HG03064 (cell line): ENCODE results near the gene TTC33.
"Not testable (repeated sequence)": the region's sequence is repeated elsewhere in the genome, so short reads cannot be mapped to it uniquely, and the experiment has no call there.

ENCODE experiments used
- ATAC-seq: cut with Tn5 transposase; IDR thresholded peaks from one replicate; pipeline ENCODE4 v1.9.1; 2021; ENCODE audit warnings: low read depth; ENCODE audit not compliant: unreplicated experiment

The TTC33 gene

GRCh38 chr5:40755407-40756365 lies at the start of gene TTC33:
TTC33 (minus strand) TSS chr5:40755961; CDS start chr5:40747018, 8,943 bp downstream.
- ATAC-seq, result peak; percentile 81

- no peak for ATAC-seq
These were observed 46.2 kb upstream of the TTC33 start for GRCh38 chr5:40801771-40802562.

- no peak for ATAC-seq
These were observed 43.5 kb upstream of the TTC33 start for GRCh38 chr5:40799258-40799657.

GRCh38 chr5:40798801-40799210 lies 43.0 kb upstream of the TTC33 start:
- no peak for ATAC-seq

GRCh38 chr5:40798012-40798800 lies 42.4 kb upstream of the TTC33 start, which contains the start of gene PRKAA1:
PRKAA1 (minus strand) TSS chr5:40798374; CDS start chr5:40798189, 185 bp downstream.
- peak; percentile 95 for ATAC-seq

- peak; percentile 44 for ATAC-seq
These were observed 41.7 kb upstream of the TTC33 start for GRCh38 chr5:40797273-40798011.

- ATAC-seq, result no peak
These were observed 40.7 kb upstream of the TTC33 start for GRCh38 chr5:40796487-40796889.

GRCh38 chr5:40794877-40795276 lies 39.1 kb upstream of the TTC33 start:
- ATAC-seq, result not testable (repeated sequence)

GRCh38 chr5:40794340-40794739 lies 38.6 kb upstream of the TTC33 start:
- ATAC-seq, result not testable (repeated sequence)

GRCh38 chr5:40792691-40793090 lies 36.9 kb upstream of the TTC33 start:
- not testable (repeated sequence) for ATAC-seq

- ATAC-seq, result no peak
These were observed 36.0 kb upstream of the TTC33 start for GRCh38 chr5:40791715-40792139.

- no peak for ATAC-seq
These were observed 35.3 kb upstream of the TTC33 start for GRCh38 chr5:40790947-40791593.

GRCh38 chr5:40788941-40789340 lies 33.2 kb upstream of the TTC33 start:
- not testable (repeated sequence) for ATAC-seq

GRCh38 chr5:40787986-40788385 lies 32.2 kb upstream of the TTC33 start:
- no peak for ATAC-seq

- not testable (repeated sequence) for ATAC-seq
These were observed 30.9 kb upstream of the TTC33 start for GRCh38 chr5:40786664-40787063.

GRCh38 chr5:40784916-40785315 lies 29.2 kb upstream of the TTC33 start:
- ATAC-seq, result no peak

- no peak for ATAC-seq
These were observed 28.4 kb upstream of the TTC33 start for GRCh38 chr5:40784027-40784653.

- ATAC-seq, result no peak
These were observed 26.2 kb upstream of the TTC33 start for GRCh38 chr5:40781843-40782409.
